Tibial nerve (tissue), 3 donors: ENCODE data around the gene SLC5A3.

Experiments
- CTCF ChIP-seq, 5 experiments: fragments of 200-600 bp in 3 of 5; fragments of 450-650 bp in 2 of 5; sonication (generic) in 3 of 5; IDR thresholded peaks; one replicate each; pipeline ENCODE4 v1.5.1; 2016 to 2019; ENCODE audit warnings: antibody characterized with exemption in 5 of 5, mild to moderate bottlenecking in 3 of 5, moderate library complexity in 2 of 5
- POLR2A ChIP-seq, 2 donors: fragments of 450-650 bp; IDR thresholded peaks; one replicate each; pipeline ENCODE4 v1.6.1; 2017; ENCODE audit warnings: antibody characterized with exemption in 2 of 2, mild to moderate bottlenecking in 2 of 2, moderate library complexity in 2 of 2

GRCh38 chr21:34075760-34076660, 2.6 kb downstream of the SLC5A3 start:
- TF ChIP-seq POLR2A (IDR thresholded peaks at IDR 0.05) (no peak), CTCF (IDR thresholded peaks at IDR 0.05) (no peak)
